Measurements from ENCODE around the gene MBL2. TPM values are rescaled to one million over a fixed set of nuclear protein-coding genes. Genes with fewer than 3 reads are reported as not detected.

The MBL2 gene
- total RNA-seq, 1 experiment from 2014 or later: not detected

DNA sequence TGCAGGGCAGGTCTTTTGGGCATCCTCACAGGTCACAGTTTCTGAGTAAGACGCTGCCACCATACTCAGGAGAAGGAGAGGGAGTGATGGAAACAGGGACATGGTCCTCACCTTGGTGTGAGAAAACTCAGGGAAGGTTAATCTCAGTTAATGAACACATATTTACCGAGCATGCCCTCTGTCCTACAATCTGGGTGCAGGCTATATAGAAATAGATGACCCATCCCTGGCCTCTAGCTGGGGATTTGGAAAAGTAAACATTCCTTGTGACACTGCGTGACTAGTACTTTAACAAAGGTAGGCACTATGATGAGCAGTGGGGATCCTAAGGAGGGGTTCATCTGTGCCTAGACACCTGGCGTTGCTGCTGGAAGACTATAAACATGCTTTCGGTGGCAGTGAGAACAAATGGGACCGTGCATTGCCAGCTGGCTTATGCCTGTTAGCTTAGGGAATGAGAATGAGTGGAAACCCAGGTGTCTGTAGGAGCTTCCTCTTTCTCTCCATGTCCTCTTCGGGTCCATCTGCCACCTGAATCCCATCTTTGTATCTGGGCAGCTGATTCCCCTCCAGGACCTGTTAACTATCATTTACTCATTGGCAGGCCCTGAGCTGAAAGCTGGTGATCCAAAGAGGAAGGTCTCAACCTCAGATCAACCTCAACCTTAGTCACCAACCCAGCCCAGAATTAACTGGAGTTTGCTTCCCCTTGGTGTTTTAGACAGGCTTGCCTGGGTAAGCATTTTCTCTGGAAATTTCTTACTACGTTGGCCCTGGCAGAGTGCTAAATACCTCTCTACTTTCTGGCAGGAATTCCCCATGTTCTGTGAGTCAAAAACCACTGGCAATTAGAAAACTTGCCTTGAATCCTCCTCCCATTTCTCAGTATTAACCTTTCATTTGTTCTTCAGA lies 794 bp downstream of the MBL2 start (continued):
- TF ChIP-seq, protein P1, sequence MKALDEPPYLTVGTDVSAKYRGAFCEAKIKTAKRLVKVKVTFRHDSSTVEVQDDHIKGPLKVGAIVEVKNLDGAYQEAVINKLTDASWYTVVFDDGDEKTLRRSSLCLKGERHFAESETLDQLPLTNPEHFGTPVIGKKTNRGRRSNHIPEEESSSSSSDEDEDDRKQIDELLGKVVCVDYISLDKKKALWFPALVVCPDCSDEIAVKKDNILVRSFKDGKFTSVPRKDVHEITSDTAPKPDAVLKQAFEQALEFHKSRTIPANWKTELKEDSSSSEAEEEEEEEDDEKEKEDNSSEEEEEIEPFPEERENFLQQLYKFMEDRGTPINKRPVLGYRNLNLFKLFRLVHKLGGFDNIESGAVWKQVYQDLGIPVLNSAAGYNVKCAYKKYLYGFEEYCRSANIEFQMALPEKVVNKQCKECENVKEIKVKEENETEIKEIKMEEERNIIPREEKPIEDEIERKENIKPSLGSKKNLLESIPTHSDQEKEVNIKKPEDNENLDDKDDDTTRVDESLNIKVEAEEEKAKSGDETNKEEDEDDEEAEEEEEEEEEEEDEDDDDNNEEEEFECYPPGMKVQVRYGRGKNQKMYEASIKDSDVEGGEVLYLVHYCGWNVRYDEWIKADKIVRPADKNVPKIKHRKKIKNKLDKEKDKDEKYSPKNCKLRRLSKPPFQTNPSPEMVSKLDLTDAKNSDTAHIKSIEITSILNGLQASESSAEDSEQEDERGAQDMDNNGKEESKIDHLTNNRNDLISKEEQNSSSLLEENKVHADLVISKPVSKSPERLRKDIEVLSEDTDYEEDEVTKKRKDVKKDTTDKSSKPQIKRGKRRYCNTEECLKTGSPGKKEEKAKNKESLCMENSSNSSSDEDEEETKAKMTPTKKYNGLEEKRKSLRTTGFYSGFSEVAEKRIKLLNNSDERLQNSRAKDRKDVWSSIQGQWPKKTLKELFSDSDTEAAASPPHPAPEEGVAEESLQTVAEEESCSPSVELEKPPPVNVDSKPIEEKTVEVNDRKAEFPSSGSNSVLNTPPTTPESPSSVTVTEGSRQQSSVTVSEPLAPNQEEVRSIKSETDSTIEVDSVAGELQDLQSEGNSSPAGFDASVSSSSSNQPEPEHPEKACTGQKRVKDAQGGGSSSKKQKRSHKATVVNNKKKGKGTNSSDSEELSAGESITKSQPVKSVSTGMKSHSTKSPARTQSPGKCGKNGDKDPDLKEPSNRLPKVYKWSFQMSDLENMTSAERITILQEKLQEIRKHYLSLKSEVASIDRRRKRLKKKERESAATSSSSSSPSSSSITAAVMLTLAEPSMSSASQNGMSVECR (CRISPR knock-in tag; IDR thresholded peaks at IDR 0.05; ENCODE audit: borderline replicate concordance): no peak
- TF ChIP-seq, protein P2, sequence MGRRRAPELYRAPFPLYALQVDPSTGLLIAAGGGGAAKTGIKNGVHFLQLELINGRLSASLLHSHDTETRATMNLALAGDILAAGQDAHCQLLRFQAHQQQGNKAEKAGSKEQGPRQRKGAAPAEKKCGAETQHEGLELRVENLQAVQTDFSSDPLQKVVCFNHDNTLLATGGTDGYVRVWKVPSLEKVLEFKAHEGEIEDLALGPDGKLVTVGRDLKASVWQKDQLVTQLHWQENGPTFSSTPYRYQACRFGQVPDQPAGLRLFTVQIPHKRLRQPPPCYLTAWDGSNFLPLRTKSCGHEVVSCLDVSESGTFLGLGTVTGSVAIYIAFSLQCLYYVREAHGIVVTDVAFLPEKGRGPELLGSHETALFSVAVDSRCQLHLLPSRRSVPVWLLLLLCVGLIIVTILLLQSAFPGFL (CRISPR knock-in tag; IDR thresholded peaks at IDR 0.05; ENCODE audit: borderline replicate concordance): no peak
- TF ChIP-seq ZNF263 (CRISPR knock-in tag; IDR thresholded peaks at IDR 0.05; ENCODE audit: low read depth) (no peak), NFE2L1 (CRISPR knock-in tag; IDR thresholded peaks at IDR 0.05) (no peak), ATF1 (CRISPR knock-in tag; IDR thresholded peaks at IDR 0.05) (no peak)
- TF ChIP-seq, protein P3, sequence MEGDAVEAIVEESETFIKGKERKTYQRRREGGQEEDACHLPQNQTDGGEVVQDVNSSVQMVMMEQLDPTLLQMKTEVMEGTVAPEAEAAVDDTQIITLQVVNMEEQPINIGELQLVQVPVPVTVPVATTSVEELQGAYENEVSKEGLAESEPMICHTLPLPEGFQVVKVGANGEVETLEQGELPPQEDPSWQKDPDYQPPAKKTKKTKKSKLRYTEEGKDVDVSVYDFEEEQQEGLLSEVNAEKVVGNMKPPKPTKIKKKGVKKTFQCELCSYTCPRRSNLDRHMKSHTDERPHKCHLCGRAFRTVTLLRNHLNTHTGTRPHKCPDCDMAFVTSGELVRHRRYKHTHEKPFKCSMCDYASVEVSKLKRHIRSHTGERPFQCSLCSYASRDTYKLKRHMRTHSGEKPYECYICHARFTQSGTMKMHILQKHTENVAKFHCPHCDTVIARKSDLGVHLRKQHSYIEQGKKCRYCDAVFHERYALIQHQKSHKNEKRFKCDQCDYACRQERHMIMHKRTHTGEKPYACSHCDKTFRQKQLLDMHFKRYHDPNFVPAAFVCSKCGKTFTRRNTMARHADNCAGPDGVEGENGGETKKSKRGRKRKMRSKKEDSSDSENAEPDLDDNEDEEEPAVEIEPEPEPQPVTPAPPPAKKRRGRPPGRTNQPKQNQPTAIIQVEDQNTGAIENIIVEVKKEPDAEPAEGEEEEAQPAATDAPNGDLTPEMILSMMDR (IDR thresholded peaks at IDR 0.05): no peak

DNA sequence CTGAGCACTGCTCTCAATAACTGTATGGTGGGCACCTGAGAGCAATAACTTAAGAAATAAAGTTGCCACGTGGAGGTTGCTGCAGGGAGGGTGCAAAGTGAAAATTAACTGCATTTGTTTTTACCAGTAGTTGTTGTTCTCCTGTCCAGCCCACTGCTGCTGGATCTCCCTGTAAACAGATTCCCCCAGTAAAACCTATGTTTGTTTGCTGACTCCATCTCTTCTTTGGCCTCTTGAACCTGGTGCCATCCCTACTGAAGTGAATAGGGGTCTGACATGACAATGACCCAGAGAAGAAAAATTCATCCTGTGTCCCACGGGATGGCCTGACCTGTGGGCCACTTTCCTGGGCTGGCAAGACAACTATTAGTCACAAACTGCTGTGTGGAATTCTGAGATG lies 1.7 kb downstream of the MBL2 start:
- Mint-ChIP-seq H3K36me3 (no peaks in the 10 kb centered on the region), H3K9me3 (no peaks in the 10 kb centered on the region), H3K4me3 (no peak overlapping the region), H3K27ac (no peak overlapping the region), H3K4me1 (no peaks in the 10 kb centered on the region), H3K27me3 (ENCODE audit: low read depth) (no peaks in the 10 kb centered on the region)
- TF ChIP-seq CREB1 (CRISPR knock-in tag; IDR thresholded peaks at IDR 0.05) (no peak), FOXK1 (CRISPR knock-in tag; IDR thresholded peaks at IDR 0.05) (no peak), ZNF396 (CRISPR knock-in tag; IDR thresholded peaks at IDR 0.05; ENCODE audit: borderline replicate concordance) (no peak), CBFB (CRISPR knock-in tag; IDR thresholded peaks at IDR 0.05; ENCODE audit: low read depth) (no peak), GTF2I (CRISPR knock-in tag; conservative IDR thresholded peaks at IDR 0.05) (no peak), GRHL2 (CRISPR knock-in tag; IDR thresholded peaks at IDR 0.05; ENCODE audit: insufficient replicate concordance, severe bottlenecking) (no peak)
- TF ChIP-seq, protein P4, sequence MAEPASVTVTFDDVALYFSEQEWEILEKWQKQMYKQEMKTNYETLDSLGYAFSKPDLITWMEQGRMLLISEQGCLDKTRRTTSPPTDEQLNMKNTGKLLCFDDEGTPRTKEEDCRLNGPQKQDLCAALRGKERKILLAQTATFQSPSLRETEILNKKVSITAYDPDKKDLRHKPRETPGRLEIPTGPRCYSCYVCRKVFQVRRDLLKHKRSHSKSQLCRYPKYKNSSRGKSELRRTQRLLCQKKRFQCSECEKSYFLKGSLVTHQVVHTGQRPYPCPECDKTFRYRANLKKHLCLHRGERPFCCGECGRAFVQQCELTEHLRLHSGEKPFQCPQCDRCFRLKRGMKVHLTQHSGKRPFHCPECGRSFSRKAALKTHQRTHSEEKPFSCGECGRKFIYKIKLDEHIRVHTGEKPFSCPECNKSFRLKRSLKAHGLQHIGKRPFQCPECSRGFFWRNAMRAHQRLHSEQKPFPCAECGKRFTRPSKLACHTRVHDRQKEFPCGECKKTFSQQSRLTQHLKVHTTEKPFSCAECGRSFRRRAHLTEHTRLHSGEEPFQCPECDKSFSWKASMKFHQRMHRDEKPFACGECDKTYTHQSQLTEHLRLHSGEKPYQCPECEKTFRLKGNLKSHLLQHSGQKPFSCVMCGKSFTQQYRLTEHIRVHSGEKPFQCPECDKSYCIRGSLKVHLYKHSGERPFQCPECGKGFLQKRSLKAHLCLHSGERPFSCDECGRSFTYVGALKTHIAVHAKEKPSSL (CRISPR knock-in tag; conservative IDR thresholded peaks at IDR 0.05): no peak
- TF ChIP-seq, protein P5, sequence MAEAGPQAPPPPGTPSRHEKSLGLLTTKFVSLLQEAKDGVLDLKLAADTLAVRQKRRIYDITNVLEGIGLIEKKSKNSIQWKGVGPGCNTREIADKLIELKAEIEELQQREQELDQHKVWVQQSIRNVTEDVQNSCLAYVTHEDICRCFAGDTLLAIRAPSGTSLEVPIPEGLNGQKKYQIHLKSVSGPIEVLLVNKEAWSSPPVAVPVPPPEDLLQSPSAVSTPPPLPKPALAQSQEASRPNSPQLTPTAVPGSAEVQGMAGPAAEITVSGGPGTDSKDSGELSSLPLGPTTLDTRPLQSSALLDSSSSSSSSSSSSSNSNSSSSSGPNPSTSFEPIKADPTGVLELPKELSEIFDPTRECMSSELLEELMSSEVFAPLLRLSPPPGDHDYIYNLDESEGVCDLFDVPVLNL (CRISPR knock-in tag; IDR thresholded peaks at IDR 0.05; ENCODE audit: borderline replicate concordance, low read depth): no peak
- TF ChIP-seq, protein P6, sequence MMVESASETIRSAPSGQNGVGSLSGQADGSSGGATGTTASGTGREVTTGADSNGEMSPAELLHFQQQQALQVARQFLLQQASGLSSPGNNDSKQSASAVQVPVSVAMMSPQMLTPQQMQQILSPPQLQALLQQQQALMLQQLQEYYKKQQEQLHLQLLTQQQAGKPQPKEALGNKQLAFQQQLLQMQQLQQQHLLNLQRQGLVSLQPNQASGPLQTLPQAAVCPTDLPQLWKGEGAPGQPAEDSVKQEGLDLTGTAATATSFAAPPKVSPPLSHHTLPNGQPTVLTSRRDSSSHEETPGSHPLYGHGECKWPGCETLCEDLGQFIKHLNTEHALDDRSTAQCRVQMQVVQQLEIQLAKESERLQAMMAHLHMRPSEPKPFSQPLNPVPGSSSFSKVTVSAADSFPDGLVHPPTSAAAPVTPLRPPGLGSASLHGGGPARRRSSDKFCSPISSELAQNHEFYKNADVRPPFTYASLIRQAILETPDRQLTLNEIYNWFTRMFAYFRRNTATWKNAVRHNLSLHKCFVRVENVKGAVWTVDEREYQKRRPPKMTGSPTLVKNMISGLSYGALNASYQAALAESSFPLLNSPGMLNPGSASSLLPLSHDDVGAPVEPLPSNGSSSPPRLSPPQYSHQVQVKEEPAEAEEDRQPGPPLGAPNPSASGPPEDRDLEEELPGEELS (CRISPR knock-in tag; IDR thresholded peaks at IDR 0.05): no peak
- TF ChIP-seq, protein P7, sequence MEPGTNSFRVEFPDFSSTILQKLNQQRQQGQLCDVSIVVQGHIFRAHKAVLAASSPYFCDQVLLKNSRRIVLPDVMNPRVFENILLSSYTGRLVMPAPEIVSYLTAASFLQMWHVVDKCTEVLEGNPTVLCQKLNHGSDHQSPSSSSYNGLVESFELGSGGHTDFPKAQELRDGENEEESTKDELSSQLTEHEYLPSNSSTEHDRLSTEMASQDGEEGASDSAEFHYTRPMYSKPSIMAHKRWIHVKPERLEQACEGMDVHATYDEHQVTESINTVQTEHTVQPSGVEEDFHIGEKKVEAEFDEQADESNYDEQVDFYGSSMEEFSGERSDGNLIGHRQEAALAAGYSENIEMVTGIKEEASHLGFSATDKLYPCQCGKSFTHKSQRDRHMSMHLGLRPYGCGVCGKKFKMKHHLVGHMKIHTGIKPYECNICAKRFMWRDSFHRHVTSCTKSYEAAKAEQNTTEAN (CRISPR knock-in tag; IDR thresholded peaks at IDR 0.05): no peak
- ChIA-PET POLR2A (no interaction called here), CTCF (interaction anchor here (2.9 kb wide), 1 partner anchor 8 kb away, joined by 13 read pairs; no protein-coding TSS in a partner anchor)
- DNase-seq (ENCODE audit: low spot score) (no peak), ATAC-seq (no peak)

All from WTC11 (cell line).